ENCODE data around the gene HLA-DRA. TPM values are rescaled to one million over a fixed set of nuclear protein-coding genes. Genes with fewer than 3 reads are reported as not detected.
"Not testable (repeated sequence)": the region's sequence is repeated elsewhere in the genome, so short reads cannot be mapped to it uniquely, and the experiment has no call there.

Gene HLA-DRA
- total RNA-seq, 2 experiments from 2014 or later = 1.1 to 1.6 TPM

DNA sequence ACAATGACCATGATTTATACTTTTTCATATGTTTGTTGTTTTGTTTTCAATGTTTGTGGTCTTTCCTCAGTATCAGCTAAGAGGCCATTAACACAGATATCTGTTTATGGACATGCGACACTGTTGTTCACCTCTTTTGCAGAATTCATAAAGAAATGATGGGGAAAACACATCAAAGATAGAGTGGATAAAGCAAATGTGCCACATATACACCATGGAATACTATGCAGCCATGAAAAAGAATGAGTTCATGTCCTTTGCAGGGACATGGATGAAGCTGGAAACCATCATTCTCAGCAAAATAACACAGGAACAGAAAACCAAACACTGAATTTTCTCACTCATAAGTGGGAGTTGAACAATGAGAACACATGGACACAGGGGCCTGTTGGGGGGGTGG is 5.7 kb upstream of the HLA-DRA start:
- H3K27me3 Mint-ChIP-seq (ENCODE audit: low read depth); H3K4me1 Mint-ChIP-seq (ENCODE audit: low read depth); H3K4me3 Mint-ChIP-seq; DNase-seq; H3K27ac Mint-ChIP-seq; H3K9me3 Mint-ChIP-seq; H3K36me3 Mint-ChIP-seq (ENCODE audit: low read depth): not testable (repeated sequence)
- intact Hi-C loops (cut with micrococcal nuclease) = loop anchor here (2.0 to 5.0 kb wide), 2 partner anchors 19 to 363 kb away; no protein-coding TSS in a partner anchor
- CTCF ChIA-PET = interaction anchor here (1.7 to 2.3 kb wide), 2 partner anchors 19 to 267 kb away, joined by 4 to 6 read pairs; no protein-coding TSS in a partner anchor

GRCh38 chr6:32436186-32436585 is 3.5 kb upstream of the HLA-DRA start:
- intact Hi-C loops (cut with micrococcal nuclease) = no loop called here
- H3K9me3 Mint-ChIP-seq = no peaks in the 10 kb centered on the region
- peaks cover 7% of the 10 kb centered on the region for H3K4me1 Mint-ChIP-seq (ENCODE audit: low read depth)
- CTCF ChIA-PET = interaction anchor here (2.3 kb wide), 1 partner anchor 256 kb away, joined by 7 read pairs; no protein-coding TSS in a partner anchor
- peaks cover 16% of the 10 kb centered on the region for H3K27me3 Mint-ChIP-seq (ENCODE audit: low read depth)
- no peak overlapping the region for H3K27ac Mint-ChIP-seq
- no peaks in the 10 kb centered on the region for H3K36me3 Mint-ChIP-seq (ENCODE audit: low read depth)
- H3K4me3 Mint-ChIP-seq = no peak overlapping the region
- no peak for DNase-seq

- no peaks in the 10 kb centered on the region for H3K36me3 Mint-ChIP-seq (ENCODE audit: low read depth)
- H3K27ac Mint-ChIP-seq = no peak overlapping the region
- H3K4me3 Mint-ChIP-seq = no peak overlapping the region
- H3K27me3 Mint-ChIP-seq (ENCODE audit: low read depth) = peaks cover 21% of the 10 kb centered on the region
- H3K9me3 Mint-ChIP-seq = no peaks in the 10 kb centered on the region
- H3K4me1 Mint-ChIP-seq (ENCODE audit: low read depth) = peaks cover 7% of the 10 kb centered on the region
- intact Hi-C loops (cut with micrococcal nuclease) = no loop called here
- no peak for DNase-seq
- CTCF ChIA-PET = interaction anchor here (2.3 kb wide), 1 partner anchor 255 kb away, joined by 7 read pairs; no protein-coding TSS in a partner anchor
These were observed 2.5 kb upstream of the HLA-DRA start for GRCh38 chr6:32436995-32437836.

DNA sequence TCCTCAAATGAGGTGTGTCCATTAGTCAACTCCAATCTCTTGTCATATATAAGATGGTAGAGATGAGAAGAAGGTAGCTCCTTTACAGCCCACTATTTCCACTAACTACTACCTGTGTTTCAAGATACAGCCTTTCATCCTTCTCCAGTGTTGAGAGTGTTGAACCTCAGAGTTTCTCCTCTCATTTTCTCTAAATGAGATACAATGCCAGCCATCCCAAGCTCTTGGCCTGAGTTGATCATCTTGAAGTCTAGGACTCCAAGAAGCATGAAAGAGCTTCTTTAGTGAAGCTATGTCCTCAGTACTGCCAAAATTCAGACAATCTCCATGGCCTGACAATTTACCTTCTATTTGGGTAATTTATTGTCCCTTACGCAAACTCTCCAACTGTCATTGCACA is 548 bp upstream of the HLA-DRA start:
- intact Hi-C loops (cut with micrococcal nuclease) = no loop called here
- no peak overlapping the region for H3K27ac Mint-ChIP-seq
- H3K4me3 Mint-ChIP-seq = no peak overlapping the region
- peaks cover 7% of the 10 kb centered on the region for H3K4me1 Mint-ChIP-seq (ENCODE audit: low read depth)
- no peaks in the 10 kb centered on the region for H3K9me3 Mint-ChIP-seq
- H3K36me3 Mint-ChIP-seq (ENCODE audit: low read depth) = no peaks in the 10 kb centered on the region
- H3K27me3 Mint-ChIP-seq (ENCODE audit: low read depth) = peaks cover 26% of the 10 kb centered on the region
- CTCF ChIA-PET = interaction anchor here (0.6 to 0.9 kb wide), 5 partner anchors 19 to 514 kb away, joined by 3 to 5 read pairs (median 3); partner anchors contain the start of gene HLA-DMA
- no peak for DNase-seq

GRCh38 chr6:32442243-32442667 is 2.6 kb downstream of the HLA-DRA start:
- DNase-seq = no peak
- no peak overlapping the region for H3K4me3 Mint-ChIP-seq
- no peaks in the 10 kb centered on the region for H3K36me3 Mint-ChIP-seq (ENCODE audit: low read depth)
- no peaks in the 10 kb centered on the region for H3K9me3 Mint-ChIP-seq
- CTCF ChIA-PET = interaction anchor here (1.5 kb wide), 2 partner anchors 28 to 250 kb away, joined by 3 to 6 read pairs; no protein-coding TSS in a partner anchor
- H3K4me1 Mint-ChIP-seq (ENCODE audit: low read depth) = peaks cover 7% of the 10 kb centered on the region
- no peak overlapping the region for H3K27ac Mint-ChIP-seq
- H3K27me3 Mint-ChIP-seq (ENCODE audit: low read depth) = peaks cover 26% of the 10 kb centered on the region
- intact Hi-C loops (cut with micrococcal nuclease) = no loop called here

DNA sequence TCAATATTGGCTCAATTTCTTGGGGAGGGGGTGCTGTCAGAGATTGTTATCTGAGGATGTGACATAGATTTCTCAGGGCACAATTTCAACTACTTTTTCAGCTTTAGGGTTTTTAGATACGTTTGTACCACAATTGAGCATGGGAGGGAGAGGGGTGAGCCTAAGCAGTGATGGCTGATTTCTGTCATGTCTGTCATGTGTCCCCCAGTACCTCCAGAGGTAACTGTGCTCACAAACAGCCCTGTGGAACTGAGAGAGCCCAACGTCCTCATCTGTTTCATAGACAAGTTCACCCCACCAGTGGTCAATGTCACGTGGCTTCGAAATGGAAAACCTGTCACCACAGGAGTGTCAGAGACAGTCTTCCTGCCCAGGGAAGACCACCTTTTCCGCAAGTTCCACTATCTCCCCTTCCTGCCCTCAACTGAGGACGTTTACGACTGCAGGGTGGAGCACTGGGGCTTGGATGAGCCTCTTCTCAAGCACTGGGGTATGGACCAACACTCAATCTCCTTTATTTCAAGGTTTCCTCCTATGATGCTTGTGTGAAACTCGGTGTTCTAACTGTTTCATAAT is 3.4 kb downstream of the HLA-DRA start:
- no peak for DNase-seq
- H3K4me1 Mint-ChIP-seq (ENCODE audit: low read depth) = peaks cover 7% of the 10 kb centered on the region
- intact Hi-C loops (cut with micrococcal nuclease) = no loop called here
- CTCF ChIA-PET = interaction anchor here (1.5 kb wide), 1 partner anchor 249 kb away, joined by 6 read pairs; no protein-coding TSS in a partner anchor
- no peak overlapping the region for H3K27ac Mint-ChIP-seq
- H3K27me3 Mint-ChIP-seq (ENCODE audit: low read depth) = peaks cover 26% of the 10 kb centered on the region
- no peak overlapping the region for H3K4me3 Mint-ChIP-seq
- H3K9me3 Mint-ChIP-seq = no peaks in the 10 kb centered on the region
- H3K36me3 Mint-ChIP-seq (ENCODE audit: low read depth) = no peaks in the 10 kb centered on the region

DNA sequence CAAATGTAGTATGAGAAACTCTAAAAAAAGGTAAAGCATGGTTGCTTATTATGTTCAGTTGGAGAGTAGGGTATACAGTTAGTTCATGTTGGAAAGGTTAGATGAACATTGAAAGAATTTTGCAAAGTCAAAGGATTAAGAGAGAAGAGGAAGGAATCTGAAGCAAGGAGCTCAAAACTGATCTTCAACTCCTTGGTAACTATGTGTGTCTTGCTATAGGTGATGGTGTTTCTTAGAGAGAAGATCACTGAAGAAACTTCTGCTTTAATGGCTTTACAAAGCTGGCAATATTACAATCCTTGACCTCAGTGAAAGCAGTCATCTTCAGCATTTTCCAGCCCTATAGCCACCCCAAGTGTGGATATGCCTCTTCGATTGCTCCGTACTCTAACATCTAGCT is 4.7 kb downstream of the HLA-DRA start:
- Mint-ChIP-seq H3K4me3 (no peak overlapping the region), H3K9me3 (no peaks in the 10 kb centered on the region), H3K36me3 (ENCODE audit: low read depth) (no peaks in the 10 kb centered on the region), H3K27me3 (ENCODE audit: low read depth) (peaks cover 23% of the 10 kb centered on the region), H3K27ac (no peak overlapping the region), H3K4me1 (ENCODE audit: low read depth) (peaks cover 6% of the 10 kb centered on the region)
- intact Hi-C loops (cut with micrococcal nuclease) = no loop called here
- no peak for DNase-seq
- CTCF ChIA-PET = no interaction called here

GRCh38 chr6:32445321-32445854 is 5.7 kb downstream of the HLA-DRA start:
- Mint-ChIP-seq H3K4me3 (no peak overlapping the region), H3K27ac (no peak overlapping the region), H3K4me1 (ENCODE audit: low read depth) (no peaks in the 10 kb centered on the region), H3K36me3 (ENCODE audit: low read depth) (no peaks in the 10 kb centered on the region), H3K27me3 (ENCODE audit: low read depth) (peaks cover 22% of the 10 kb centered on the region), H3K9me3 (no peaks in the 10 kb centered on the region)
- no peak for DNase-seq
- CTCF ChIA-PET = interaction anchor here (1.2 kb wide), 1 partner anchor 246 kb away, joined by 3 read pairs; no protein-coding TSS in a partner anchor
- intact Hi-C loops (cut with micrococcal nuclease) = no loop called here

DNA sequence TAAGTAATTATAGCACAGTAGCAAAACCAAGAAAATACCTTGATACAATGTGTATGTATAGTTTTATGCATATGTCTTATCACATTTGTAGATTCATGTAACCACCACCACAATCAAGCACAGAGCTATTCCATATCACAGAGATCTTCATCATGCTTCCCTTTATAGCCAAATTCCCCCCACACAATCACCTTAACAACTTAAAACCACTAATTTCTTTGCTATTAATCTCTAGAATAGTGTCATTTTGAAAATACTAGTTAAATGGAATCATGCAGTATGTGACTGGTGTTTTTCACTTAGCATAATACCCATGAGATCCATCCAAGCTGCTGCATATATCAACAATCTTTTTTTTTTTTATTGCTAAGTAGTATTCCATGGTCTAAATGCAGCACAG is 8.2 kb downstream of the HLA-DRA start:
- Mint-ChIP-seq H3K9me3 (peaks cover 11% of the 10 kb centered on the region), H3K27ac (no peak overlapping the region), H3K4me3 (no peak overlapping the region), H3K27me3 (ENCODE audit: low read depth) (peaks cover 33% of the 10 kb centered on the region), H3K36me3 (ENCODE audit: low read depth) (peaks cover 5% of the 10 kb centered on the region), H3K4me1 (ENCODE audit: low read depth) (no peaks in the 10 kb centered on the region)
- intact Hi-C loops (cut with micrococcal nuclease) = no loop called here
- CTCF ChIA-PET = interaction anchor here (1.0 kb wide), 1 partner anchor 252 kb away, joined by 3 read pairs; no protein-coding TSS in a partner anchor
- DNase-seq = no peak

GRCh38 chr6:32449088-32449736 is 9.5 kb downstream of the HLA-DRA start:
- peaks cover 11% of the 10 kb centered on the region for H3K9me3 Mint-ChIP-seq
- H3K36me3 Mint-ChIP-seq (ENCODE audit: low read depth) = peaks cover 5% of the 10 kb centered on the region
- intact Hi-C loops (cut with micrococcal nuclease) = no loop called here
- H3K4me1 Mint-ChIP-seq (ENCODE audit: low read depth) = no peaks in the 10 kb centered on the region
- CTCF ChIA-PET = no interaction called here
- no peak overlapping the region for H3K27ac Mint-ChIP-seq
- H3K4me3 Mint-ChIP-seq = no peak overlapping the region
- peaks cover 35% of the 10 kb centered on the region for H3K27me3 Mint-ChIP-seq (ENCODE audit: low read depth)
- no peak for DNase-seq

DNA sequence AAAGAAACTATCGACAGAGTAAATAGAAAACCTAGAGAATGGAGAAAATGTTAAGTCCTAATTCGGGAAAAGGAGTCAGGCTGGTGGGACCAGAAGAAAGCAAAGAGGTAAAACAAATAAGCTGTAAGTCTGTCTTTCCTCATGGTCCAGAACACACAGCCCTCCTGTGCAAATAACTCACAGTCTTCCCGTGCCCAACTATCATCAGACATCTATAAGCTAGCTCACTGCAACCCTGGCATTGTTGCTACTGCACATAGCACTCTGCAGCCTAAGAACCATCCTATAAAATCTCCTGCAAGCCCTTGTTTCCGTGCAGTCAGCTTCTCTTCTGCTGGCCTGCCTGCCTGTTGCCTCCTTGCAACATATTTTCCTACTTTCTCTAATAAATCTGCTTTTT is 17.4 kb downstream of the HLA-DRA start:
- CTCF ChIA-PET = no interaction called here
- H3K9me3 Mint-ChIP-seq = peaks cover 6% of the 10 kb centered on the region
- H3K36me3 Mint-ChIP-seq (ENCODE audit: low read depth) = peaks cover 5% of the 10 kb centered on the region
- H3K27ac Mint-ChIP-seq = no peak overlapping the region
- no peak overlapping the region for H3K4me3 Mint-ChIP-seq
- intact Hi-C loops (cut with micrococcal nuclease) = no loop called here
- peaks cover 63% of the 10 kb centered on the region for H3K27me3 Mint-ChIP-seq (ENCODE audit: low read depth)
- peaks cover 7% of the 10 kb centered on the region for H3K4me1 Mint-ChIP-seq (ENCODE audit: low read depth)
- DNase-seq = no peak

Data from activated naive CD4-positive, alpha-beta T cell treated with anti-CD3 and anti-CD28 coated beads for 36 hours (primary cell).